Embryonic facial prominence (tissue), 1 donor: ENCODE results near the gene RPTOR.
"Not testable (repeated sequence)": the region's sequence is repeated elsewhere in the genome, so short reads cannot be mapped to it uniquely, and the experiment has no call there.

Experiments
- DNase-seq: peaks from one replicate; pipeline ENCODE4 v3.0.0-alpha.2; 2016; ENCODE audit errors: extremely low spot score

The RPTOR gene

GRCh38 chr17:80516171-80516932 is 28.3 kb upstream of the RPTOR start:
- DNase-seq = no peak

GRCh38 chr17:80517641-80518040 is 27.0 kb upstream of the RPTOR start:
- no peak for DNase-seq

GRCh38 chr17:80518392-80518791 is 26.2 kb upstream of the RPTOR start:
- DNase-seq = no peak

GRCh38 chr17:80519091-80519781 is 25.4 kb upstream of the RPTOR start:
- DNase-seq = no peak

GRCh38 chr17:80520810-80521455 is 23.7 kb upstream of the RPTOR start:
- DNase-seq = no peak

- DNase-seq = no peak
Observed at GRCh38 chr17:80523054-80523744, 21.4 kb upstream of the RPTOR start.

GRCh38 chr17:80523956-80524712 is 20.5 kb upstream of the RPTOR start:
- DNase-seq = peak; percentile 29

GRCh38 chr17:80526116-80526910 is 18.3 kb upstream of the RPTOR start:
- no peak for DNase-seq

GRCh38 chr17:80527016-80527645 is 17.5 kb upstream of the RPTOR start:
- no peak for DNase-seq

- no peak for DNase-seq
Observed at GRCh38 chr17:80528536-80528935, 16.1 kb upstream of the RPTOR start.

- DNase-seq = no peak
Observed at GRCh38 chr17:80529104-80529903, 15.3 kb upstream of the RPTOR start.

GRCh38 chr17:80529904-80530292 is 14.7 kb upstream of the RPTOR start:
- no peak for DNase-seq

- DNase-seq = no peak
Observed at GRCh38 chr17:80531400-80531799, 13.2 kb upstream of the RPTOR start.

- not testable (repeated sequence) for DNase-seq
Observed at GRCh38 chr17:80537386-80537785, 7.3 kb upstream of the RPTOR start.

- DNase-seq = no peak
Observed at GRCh38 chr17:80538484-80538883, 6.2 kb upstream of the RPTOR start.

- no peak for DNase-seq
Observed at GRCh38 chr17:80539022-80539641, 5.5 kb upstream of the RPTOR start.

GRCh38 chr17:80545499-80545826 is 825 bp downstream of the RPTOR start:
- no peak for DNase-seq

GRCh38 chr17:80546267-80546666 is 1.6 kb downstream of the RPTOR start:
- DNase-seq = no peak

- no peak for DNase-seq
Observed at GRCh38 chr17:80552523-80552922, 7.9 kb downstream of the RPTOR start.
